ENCODE results near the gene PRAMEF6.
"Not testable (repeated sequence)": the region's sequence is repeated elsewhere in the genome, so short reads cannot be mapped to it uniquely, and the experiment has no call there.

Gene PRAMEF6

GRCh38 chr1:12947480-12947879, at the start of gene PRAMEF6:
Gene PRAMEF6, minus strand, starts transcription at chr1:12947580. Its CDS starts 5,062 bp downstream, at chr1:12942518.
- DNase-seq (ENCODE audit: low read depth): not testable (repeated sequence)

GRCh38 chr1:12924368-12924767, 23.0 kb downstream of the PRAMEF6 start:
- not testable (repeated sequence) for DNase-seq (ENCODE audit: low read depth)

- DNase-seq (ENCODE audit: low read depth): not testable (repeated sequence)
Observed at GRCh38 chr1:12921749-12922148, 25.6 kb downstream of the PRAMEF6 start.

- not testable (repeated sequence) for DNase-seq (ENCODE audit: low read depth)
Observed at GRCh38 chr1:12916310-12916709, 31.1 kb downstream of the PRAMEF6 start, which contains the start of gene PRAMEF7. Gene PRAMEF7, plus strand, starts transcription at chr1:12916610. Its CDS starts 1,083 bp downstream, at chr1:12917693.

- DNase-seq (ENCODE audit: low read depth): not testable (repeated sequence)
Observed at GRCh38 chr1:12903793-12904572, 43.4 kb downstream of the PRAMEF6 start.

GRCh38 chr1:12899186-12899585, 48.2 kb downstream of the PRAMEF6 start:
- DNase-seq (ENCODE audit: low read depth): not testable (repeated sequence)

- not testable (repeated sequence) for DNase-seq (ENCODE audit: low read depth)
Observed at GRCh38 chr1:12898170-12898569, 49.2 kb downstream of the PRAMEF6 start, which contains the start of gene PRAMEF10. Gene PRAMEF10, minus strand, starts transcription at chr1:12898270. Its CDS starts 2,423 bp downstream, at chr1:12895847.

All from stimulated activated CD8-positive, alpha-beta memory T cell treated with anti-CD3 and anti-CD28 coated beads, Interleukin-4, amount 100 ng/mL, for 24 hours (primary cell).